Activated T-cell treated with anti-CD3 and anti-CD28 coated beads, Interleukin-2, amount 50 U/mL, for 48 hours (primary cell): Measurements from ENCODE around the gene TYMS.
A peak's percentile ranks its signal among the peaks of the same experiment; 100 is the strongest.

ENCODE experiments used
- DNase-seq, 2 experiments: peaks; one replicate each; pipeline ENCODE4 v3.0.0-alpha.2; 2020

The TYMS gene

DNA sequence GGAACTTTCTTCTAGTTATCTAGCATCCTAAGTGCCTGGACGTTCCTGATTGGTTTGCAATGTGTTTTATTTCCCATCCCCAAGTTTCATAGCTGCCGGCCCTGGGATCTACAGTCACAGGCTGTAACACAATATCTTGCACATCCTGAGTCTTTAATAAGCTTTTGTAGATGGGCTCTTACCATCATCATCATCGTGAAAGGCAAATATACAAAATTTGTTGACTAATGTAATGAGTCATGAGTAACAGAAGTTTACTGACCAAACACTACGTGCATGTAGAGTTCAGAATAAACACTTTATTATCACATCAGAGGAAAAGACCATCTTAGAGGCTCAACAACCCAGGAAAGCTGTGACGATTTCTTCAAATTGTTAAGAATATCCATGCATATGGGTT is 8.1 kb upstream of the TYMS start:
- DNase-seq = no peak

DNA sequence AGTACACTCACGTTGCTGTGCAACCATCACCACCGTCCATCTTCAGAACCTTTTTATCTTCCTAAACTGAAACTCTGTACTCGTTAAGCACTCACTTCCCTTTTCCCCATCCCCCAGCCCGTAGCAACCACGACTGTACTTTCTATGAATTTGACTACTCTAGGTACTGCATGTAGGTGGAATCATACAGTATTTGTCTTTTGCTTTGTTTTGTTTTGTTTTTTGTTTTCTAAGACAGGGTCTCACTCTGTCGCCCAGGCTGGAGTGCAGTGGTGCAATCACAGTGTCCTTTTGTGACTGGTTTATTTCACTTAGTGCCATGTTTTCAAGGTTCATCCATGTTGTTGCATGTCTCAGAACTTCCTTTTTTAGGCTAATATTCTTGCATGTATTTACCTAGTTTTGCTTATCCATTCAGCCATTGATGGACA is 7.0 kb upstream of the TYMS start:
- DNase-seq = no peak

DNA sequence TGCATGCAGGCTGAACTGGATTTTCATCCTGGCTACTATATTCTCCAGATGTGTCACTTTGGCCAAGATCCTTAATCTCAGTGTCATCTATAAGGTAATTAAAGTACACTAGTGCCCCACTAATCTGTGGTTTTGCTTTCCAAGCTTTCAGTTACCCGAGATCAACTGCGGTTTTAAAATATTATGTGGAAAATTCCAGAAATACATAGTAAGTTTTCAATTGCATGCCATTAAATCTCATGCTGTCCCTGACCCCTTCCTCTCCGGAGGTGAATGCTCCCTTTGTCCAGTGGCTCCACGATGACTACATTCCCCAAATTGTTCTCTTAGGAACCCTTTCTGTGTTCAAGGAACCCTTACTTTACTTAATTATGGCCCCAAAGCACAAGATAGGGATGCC is 5.3 kb upstream of the TYMS start:
- no peak for DNase-seq

DNA sequence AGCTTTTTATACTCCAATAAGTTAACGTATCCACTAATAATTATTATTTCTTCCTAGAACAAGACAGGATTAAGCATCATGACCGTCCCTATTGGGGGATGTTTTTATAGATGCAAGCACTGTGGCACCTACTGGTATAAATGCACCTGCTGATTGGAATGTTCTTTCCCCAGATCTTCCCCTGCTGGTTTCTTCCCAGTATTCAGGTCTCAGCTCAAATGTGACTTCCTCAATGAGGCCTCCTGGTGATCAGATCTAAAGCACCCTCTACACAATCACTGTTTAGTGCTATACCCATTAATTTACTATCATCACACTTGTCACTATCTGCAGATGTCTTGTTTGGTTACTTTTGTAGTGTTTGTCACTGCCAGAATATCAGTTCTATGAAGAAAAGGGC is 3.9 kb upstream of the TYMS start:
- no peak for DNase-seq

DNA sequence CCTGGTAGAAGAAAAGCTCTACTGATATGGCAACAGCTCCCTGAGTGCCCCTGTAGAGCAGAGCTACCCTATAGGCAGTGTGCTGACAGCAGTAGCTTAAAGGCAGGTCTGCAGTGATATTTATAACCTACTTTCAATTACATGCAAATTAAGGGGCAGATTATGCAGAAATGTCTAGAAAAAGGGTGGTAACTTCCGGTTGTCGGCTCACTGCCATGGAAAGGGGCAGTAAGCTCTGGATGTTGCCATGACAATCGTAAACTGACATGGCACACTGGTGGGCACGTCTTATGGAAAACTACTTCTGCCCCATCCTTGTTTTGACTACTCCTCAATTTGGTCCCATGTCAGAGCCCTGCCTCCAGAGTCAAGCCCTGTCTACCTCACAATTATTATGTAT is 2.9 kb upstream of the TYMS start:
- no peak for DNase-seq

DNA sequence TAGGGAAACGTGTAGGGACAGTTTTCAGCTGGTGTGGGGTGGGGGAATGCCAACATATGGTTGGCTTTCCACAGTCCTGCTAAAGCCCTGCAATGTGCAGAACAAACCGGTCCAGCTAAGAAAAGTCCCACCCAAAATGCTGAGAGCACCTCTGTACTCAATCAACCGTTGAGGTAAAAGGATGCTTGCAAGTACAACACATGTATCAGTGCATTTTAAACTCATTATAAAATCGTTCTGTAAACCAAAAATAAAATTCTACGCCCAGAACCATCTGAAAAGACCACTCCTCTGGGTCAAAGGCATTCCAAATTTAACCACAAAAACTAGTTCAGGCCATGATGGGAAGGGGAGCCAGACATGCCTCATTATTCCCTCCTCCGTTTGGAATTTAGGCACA is 2.0 kb upstream of the TYMS start:
- DNase-seq = no peak

DNA sequence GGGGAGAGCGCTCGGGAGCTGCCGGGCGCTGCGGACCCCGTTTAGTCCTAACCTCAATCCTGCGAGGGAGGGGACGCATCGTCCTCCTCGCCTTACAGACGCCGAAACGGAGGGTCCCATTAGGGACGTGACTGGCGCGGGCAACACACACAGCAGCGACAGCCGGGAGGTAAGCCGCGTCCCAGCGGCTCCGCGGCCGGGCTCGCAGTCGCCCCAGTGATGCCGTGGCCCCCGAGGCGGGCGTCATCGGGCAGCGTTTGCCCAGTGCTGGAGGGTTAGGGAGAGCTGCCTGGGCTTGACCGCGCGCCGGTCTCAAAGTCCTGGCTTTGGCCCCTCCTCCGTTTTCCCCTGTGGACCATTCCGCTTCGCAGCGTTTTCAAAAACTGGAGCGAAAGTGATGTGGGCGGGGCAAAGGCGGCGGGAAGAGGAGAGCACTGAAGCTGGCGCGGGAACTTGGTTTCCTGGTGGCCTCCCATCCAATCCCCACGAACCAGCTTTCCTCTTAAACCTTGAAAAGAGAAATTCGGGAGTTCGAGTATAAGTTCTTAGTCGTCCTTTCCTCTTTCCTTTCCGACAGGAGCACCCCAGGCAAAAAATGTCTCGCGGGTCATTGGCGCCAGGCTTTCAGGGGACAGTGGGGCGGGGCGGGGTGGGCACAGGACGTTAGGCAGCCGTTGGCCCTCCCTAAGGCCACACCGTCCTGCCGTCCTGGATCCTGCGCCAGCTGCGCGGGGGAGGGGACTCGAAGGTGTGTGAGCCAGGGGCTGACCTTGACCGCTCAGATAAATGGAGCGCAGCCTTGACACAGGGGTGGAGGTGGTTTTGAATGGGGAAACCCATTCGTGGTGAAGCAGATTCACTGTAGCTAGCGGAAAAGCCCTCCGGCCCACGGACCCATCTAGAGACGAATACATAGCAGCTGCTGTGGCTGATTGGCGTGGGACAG is 821 bp downstream of the TYMS start:
- peak; percentile 87 to 88 for DNase-seq

DNA sequence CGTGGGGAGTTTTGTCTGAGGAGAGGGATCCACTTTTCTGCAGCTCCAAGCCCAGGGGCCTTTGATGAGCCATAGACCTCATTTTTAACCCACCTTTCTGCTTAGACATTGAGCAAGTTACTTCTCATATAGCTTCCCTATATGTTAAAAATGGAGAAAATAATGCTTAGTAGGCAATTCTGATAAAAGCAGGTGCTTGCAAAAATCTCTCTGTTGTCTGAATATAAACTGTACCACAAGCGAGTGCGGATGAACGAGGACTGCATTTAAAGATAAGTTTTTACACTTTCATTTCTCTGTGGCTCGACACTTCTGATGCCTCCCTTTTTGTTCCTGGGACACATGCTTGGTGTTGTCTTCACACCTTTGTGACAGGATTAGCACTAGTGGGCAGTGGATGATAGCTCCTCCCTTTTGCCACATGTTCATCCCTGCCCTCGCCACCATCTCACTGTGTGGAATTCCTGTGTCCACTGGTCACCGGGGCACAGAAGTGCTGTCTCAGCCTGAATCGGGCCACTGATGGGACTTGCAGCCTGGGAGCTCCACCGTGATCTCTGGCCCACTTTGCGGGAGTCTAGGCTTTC is 1.6 kb downstream of the TYMS start:
- DNase-seq = no peak

DNA sequence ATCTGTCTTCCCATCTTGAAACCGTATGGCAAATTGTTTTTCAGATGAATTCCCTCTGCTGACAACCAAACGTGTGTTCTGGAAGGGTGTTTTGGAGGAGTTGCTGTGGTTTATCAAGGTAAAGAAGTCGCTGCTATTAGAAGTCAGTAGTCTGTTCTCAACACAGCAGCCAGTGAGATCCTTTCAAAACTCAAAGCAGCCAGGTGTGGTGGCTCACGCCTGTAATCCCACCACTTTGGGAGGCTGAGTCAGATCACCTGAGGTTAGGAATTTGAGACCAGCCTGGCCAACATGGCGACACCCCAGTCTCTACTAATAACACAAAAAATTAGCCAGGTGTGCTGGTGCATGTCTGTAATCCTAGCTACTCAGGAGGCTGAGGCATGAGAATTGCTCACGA is 2.1 kb downstream of the TYMS start:
- peak in 1 of 2 experiments; percentile 15 for DNase-seq

DNA sequence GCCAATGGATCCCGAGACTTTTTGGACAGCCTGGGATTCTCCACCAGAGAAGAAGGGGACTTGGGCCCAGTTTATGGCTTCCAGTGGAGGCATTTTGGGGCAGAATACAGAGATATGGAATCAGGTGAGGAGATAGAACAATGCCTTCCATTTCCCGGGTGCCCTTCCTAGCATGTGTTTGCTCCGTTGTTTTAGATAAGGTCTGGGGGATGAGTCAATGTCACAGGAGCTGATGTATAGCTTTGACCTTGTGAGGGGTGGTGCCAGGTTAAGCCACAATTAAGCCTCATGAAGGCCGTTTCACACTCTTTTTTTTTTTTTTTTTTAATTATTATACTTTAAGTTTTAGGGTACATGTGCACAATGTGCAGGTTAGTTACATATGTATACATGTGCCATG is 4.7 kb downstream of the TYMS start:
- no peak for DNase-seq

DNA sequence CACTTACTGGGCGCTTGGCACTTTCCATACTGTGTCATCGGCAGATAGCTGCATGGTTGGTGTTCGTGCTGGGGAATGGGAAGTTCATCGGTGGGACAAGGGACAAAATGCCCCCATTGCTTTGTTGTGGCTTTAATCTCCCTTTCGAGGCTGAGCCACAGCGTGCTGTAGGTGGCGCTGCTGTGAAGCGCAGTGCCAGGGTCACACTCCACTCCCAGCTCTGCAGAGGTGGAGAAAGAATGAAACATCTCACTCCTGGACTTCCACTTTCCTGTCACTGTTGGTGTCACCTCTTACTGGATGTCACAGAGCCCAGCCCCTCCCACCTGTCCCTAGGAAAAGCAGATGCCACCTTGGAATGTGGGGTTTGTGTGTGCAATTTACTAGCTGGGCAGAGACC is 8.7 kb downstream of the TYMS start:
- DNase-seq = peak in 1 of 2 experiments; percentile 21

DNA sequence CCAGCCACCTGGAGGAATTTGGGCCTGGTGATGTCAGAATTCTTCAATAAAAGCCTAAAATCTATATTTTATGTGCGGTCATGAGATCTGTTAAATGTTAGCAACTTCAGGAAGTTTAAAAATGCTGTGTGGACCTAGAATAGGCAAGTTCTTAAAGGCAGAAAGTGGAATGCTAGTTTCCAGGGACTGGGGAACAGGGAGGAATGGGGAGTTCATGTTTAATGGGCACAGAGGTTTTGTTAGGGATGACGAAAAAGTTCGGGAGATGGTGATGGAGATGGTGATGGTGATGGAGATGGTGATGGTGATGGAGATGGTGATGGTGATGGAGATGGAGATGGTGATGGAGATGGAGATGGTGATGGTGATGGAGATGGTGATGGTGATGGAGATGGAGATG is 9.2 kb downstream of the TYMS start:
- DNase-seq = no peak

DNA sequence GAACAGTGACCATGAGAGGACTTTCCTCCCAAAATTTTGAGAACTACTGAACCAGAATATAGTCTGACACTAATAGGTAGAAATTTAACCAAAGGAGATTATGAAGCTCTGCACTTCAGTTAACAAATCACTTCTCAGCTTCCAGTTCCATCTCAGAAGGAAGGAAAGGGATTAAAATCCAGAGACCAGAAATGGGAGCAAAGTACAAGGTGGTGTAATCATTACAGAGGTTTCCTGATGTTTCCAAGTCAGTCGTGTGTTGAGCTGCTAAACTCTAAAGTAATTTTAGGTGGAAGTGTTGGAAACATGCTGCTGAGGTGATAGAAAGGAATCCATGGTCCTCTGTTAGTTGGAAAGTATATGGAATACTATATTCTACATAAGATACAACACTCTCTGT is 10.8 kb downstream of the TYMS start:
- no peak for DNase-seq

DNA sequence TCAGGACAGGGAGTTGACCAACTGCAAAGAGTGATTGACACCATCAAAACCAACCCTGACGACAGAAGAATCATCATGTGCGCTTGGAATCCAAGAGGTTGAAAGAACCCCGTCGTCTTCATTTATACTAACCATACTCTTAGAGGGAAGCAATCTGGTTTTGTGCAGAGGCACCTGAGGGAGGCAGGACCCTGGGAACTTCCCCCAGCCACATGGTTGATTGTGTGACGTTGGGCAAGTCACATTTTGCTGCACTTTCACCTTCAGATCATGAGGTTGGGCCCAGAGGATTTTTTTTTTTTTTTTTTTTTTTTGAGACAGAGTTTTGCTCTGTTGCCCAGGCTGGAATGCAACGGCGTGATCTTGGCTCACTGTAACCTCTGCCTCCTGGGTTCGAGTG is 11.6 kb downstream of the TYMS start:
- peak in 1 of 2 experiments; percentile 4 for DNase-seq

DNA sequence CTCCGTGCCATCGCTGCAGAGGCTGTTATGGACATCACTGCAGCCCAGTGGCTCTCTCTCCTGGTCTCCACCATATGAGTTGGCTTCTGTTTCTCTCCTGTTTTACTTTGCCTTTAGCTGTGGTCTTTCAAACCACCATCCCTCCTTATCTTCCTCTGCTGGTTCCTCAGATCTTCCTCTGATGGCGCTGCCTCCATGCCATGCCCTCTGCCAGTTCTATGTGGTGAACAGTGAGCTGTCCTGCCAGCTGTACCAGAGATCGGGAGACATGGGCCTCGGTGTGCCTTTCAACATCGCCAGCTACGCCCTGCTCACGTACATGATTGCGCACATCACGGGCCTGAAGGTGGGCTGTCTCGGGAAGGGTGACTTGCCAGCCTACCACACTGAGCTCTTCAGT is 13.1 kb downstream of the TYMS start:
- peak; percentile 12 to 13 for DNase-seq

DNA sequence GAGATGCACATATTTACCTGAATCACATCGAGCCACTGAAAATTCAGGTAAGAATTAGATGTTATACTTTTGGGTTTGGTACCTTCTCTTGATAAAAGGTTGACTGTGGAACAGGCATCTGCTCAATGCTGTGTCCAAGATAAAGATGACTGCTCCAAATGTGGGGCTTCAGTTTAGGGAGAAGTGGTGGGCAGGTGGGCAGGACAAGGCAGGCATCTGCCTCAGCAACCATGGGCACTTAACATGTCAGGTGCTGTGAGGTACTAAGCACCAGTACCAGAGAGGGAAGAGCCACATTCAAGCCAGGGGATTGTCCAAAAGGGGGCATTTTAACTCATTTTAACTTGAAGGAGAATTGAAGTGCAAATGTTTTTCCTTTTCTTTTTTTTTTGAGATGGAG is 14.0 kb downstream of the TYMS start:
- DNase-seq = peak; percentile 8 to 14

DNA sequence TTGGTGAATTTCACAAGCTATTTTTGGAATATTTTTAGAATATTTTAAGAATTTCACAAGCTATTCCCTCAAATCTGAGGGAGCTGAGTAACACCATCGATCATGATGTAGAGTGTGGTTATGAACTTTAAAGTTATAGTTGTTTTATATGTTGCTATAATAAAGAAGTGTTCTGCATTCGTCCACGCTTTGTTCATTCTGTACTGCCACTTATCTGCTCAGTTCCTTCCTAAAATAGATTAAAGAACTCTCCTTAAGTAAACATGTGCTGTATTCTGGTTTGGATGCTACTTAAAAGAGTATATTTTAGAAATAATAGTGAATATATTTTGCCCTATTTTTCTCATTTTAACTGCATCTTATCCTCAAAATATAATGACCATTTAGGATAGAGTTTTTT is 15.9 kb downstream of the TYMS start:
- DNase-seq = no peak

DNA sequence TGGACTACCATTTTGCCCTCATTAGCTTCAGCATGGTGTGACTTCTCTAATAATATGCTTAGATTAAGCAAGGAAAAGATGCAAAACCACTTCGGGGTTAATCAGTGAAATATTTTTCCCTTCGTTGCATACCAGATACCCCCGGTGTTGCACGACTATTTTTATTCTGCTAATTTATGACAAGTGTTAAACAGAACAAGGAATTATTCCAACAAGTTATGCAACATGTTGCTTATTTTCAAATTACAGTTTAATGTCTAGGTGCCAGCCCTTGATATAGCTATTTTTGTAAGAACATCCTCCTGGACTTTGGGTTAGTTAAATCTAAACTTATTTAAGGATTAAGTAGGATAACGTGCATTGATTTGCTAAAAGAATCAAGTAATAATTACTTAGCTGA is 16.3 kb downstream of the TYMS start:
- no peak for DNase-seq

DNA sequence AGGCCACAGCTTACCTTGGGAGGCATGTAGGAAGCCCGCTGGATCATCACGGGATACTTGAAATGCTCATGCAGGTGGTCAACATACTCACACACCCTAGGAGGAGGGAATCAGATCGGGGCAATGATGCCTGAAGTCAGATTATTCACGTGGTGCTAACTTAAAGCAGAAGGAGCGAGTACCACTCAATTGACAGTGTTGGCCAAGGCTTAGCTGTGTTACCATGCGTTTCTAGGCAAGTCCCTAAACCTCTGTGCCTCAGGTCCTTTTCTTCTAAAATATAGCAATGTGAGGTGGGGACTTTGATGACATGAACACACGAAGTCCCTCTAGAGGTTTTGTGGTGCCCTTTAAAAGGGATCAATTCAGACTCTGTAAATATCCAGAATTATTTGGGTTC is 17.9 kb downstream of the TYMS start:
- DNase-seq = peak in 1 of 2 experiments; percentile 19

DNA sequence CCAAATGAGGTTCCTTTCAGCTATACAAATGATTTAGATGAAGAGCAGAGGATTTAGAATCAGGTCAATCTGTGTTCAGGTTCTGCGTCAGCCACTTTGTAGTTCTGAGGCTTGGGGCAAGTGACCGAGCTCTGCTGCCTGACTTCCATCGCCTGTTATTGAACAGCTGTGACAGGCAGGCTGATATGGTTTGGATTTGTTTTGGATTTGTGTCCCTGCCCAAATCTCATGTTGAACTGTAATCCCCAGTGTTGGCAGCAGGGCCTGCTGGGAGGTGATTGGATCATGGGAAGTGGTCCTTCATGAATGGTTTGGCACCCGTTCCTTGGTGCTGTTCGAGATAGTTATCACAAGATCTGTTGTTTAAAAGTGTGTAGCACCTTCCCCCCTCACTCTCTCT is 18.6 kb downstream of the TYMS start:
- peak; percentile 19 to 20 for DNase-seq

DNA sequence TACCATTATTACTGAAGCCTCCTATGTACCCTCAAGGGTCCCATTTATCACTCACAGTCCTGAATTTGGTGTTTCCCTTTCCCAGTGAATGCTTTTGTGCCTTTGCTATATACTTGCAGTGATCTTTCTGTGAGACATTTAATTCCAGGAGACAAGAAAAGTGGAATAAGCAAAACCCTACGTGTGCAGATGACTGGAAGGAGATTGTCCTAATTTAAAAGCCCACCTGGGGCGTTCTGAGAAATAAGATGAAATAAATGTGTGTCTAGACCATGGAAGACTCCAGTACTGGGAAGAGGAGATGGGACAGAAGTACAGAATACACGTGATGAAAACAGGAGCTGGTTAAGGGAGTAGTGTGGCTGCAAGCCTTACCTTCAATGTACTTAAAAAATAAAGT is 19.3 kb downstream of the TYMS start:
- no peak for DNase-seq

DNA sequence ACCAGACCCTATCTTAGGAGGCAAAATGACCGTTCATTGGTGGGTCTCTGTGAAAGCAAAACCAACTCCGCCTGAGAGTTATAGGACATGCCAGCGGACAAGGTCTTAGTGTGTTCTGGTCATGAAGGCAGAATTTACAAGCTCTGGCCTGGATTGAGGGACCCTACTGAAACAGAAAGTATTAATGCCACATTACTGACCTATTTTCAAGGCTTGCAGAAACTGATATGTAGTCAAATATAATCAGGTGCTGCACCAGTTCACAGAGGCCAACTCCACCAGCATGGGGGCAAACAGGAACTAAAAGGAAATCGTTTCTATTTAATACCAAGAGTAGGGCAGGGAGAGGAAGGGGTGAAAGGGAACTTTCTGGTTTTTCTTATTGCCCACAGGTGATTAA is 19.7 kb downstream of the TYMS start:
- DNase-seq = peak; percentile 11 to 12

DNA sequence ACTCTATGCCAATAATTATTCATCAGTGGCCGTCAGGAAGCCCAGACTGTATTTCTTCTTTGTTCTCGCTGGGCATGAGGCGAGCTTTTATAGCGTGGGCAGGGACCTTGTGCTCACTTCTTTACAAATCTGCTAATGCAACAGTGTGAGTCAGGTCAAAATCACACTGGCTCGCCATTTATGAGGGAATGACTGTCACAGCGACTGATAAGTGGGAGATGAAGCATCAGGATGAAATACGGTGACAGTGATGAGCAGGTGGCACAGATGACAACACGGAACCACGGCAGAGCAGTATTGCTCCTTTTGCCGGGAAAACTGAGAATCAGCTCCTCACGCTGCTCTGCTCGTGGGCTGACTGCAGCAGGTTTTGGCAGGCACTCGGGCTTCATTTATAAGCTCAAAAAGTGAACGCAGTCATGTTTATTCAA is 20.5 kb downstream of the TYMS start:
- peak in 1 of 2 experiments; percentile 20 for DNase-seq

DNA sequence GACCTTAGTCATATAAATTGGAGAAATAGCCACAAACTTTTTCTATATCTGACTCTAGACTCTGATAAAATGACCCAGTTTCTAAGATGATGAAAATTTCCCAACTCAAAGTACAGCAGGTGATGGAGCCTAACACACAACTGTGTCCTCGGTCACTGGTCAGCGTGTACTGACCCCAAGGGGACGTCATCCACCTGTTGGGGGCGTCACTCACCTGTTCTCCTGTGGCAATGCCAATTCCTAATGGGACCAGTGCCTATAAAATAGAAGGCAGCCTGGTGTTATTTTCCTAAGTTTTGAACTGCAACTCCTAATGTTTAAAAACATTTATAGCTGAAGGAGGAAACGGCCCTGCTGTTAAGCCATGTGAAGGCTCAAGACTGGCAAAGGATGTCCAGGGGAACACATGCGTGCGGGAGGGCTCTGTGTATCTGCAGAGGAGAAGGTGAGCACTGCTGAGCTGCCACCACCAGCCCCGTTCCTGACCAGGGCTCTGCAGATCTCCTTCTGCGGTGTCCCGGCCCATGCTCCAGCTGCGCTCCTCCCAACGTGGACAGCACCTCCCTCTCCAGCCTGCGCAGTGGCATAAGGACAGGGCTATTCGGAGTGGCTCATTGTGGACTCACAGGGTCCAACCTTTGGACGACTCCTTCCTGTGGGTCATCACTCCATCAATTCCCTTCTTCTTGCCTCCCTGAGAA is 21.2 kb downstream of the TYMS start:
- DNase-seq = no peak
